ENCODE results near the gene PTPRG. TPM values are rescaled to one million over a fixed set of nuclear protein-coding genes. Genes with fewer than 3 reads are reported as not detected.

PTPRG gene
- total and polyA plus RNA-seq, 2 of the 13 experiments (the other 11 are each of a cell fraction or from before 2014, with no cell fraction given), result 8.0 to 25.3 TPM

GRCh38 chr3:61964566-61964965 lies 403.2 kb downstream of the PTPRG start:
- no peak overlapping the region for H3K4me3 ChIP-seq (replicated peaks in 1 of 3; ENCODE audit: insufficient read depth in 1 of 3, low read depth in 2 of 3, low read length in 3 of 3)
- BruUV-seq (replicated peaks), result no TSS peak
- ChIA-PET CTCF (ENCODE audit: low intra/inter-chr PET ratio, low total read pairs) (no interaction called here), POLR2A (no interaction called here)
- no peak overlapping the region for H2AFZ ChIP-seq (ENCODE audit: low read length)
- peaks cover 3% of the 10 kb centered on the region for H3K79me2 ChIP-seq (ENCODE audit: insufficient read depth, low read length)
- no peaks in the 10 kb centered on the region for H3K27me3 ChIP-seq (ENCODE audit: control insufficient read depth in 1 of 2, insufficient read depth in 2 of 2, low read length in 2 of 2)
- intact Hi-C loops (cut with micrococcal nuclease; ENCODE audit: unreplicated experiment) (no loop called here), in situ Hi-C loops (cut with HindIII; ENCODE audit: extremely low pct_ligation_motif_present, low pct_unique_long_range_greater_than_20kb) (no loop called here)
- no peaks in the 10 kb centered on the region for H3K36me3 ChIP-seq (replicated peaks in 1 of 2; ENCODE audit: control insufficient read depth in 1 of 2, insufficient read depth in 2 of 2, low read length in 2 of 2)
- H3K9ac ChIP-seq (ENCODE audit: insufficient read depth, low read depth, low read length), result no peak overlapping the region
- FAIRE-seq, result no peak
- TF ChIP-seq POLR2AphosphoS5 (IDR thresholded peaks at IDR 0.05; ENCODE audit: low read depth, low read length) (no peak), NR0B2 (CRISPR knock-in tag; IDR thresholded peaks at IDR 0.05) (no peak), SNAI1 (CRISPR knock-in tag; IDR thresholded peaks at IDR 0.05; ENCODE audit: borderline replicate concordance) (no peak), MEIS1 (CRISPR knock-in tag; IDR thresholded peaks at IDR 0.05; ENCODE audit: borderline replicate concordance) (no peak), CENPX (CRISPR knock-in tag; IDR thresholded peaks at IDR 0.05) (no peak), ZNF383 (CRISPR knock-in tag; IDR thresholded peaks at IDR 0.05; ENCODE audit: borderline replicate concordance) (no peak), PAF1 (CRISPR knock-in tag; IDR thresholded peaks at IDR 0.05) (no peak), CC2D1A (CRISPR knock-in tag; IDR thresholded peaks at IDR 0.05) (no peak), ESRRA (CRISPR knock-in tag; IDR thresholded peaks at IDR 0.05; ENCODE audit: low read depth) (no peak), NFIB (CRISPR knock-in tag; IDR thresholded peaks at IDR 0.05; ENCODE audit: borderline replicate concordance) (no peak), POLR2AphosphoS2 (IDR thresholded peaks at IDR 0.05; ENCODE audit: low read depth, low read length) (no peak), KAT8 (CRISPR knock-in tag; IDR thresholded peaks at IDR 0.05) (no peak), ZNF124 (CRISPR knock-in tag; IDR thresholded peaks at IDR 0.05) (no peak), HDAC2 (CRISPR knock-in tag; IDR thresholded peaks at IDR 0.05) (no peak), MATR3 (CRISPR knock-in tag; IDR thresholded peaks at IDR 0.05) (no peak), ZNF660 (CRISPR knock-in tag; IDR thresholded peaks at IDR 0.05; ENCODE audit: borderline replicate concordance, low read depth) (no peak)
- H3K4me1 ChIP-seq (ENCODE audit: insufficient read depth, low read length), result peaks cover 16% of the 10 kb centered on the region
- no peak overlapping the region for H3K27ac ChIP-seq (ENCODE audit: extremely low read length, insufficient read depth, low read length)
- no peaks in the 10 kb centered on the region for H3K9me3 ChIP-seq (ENCODE audit: low read length)
- WGBS (ENCODE audit: low lambda C conversion rate), result 96% methylated on average over 8 of the region's 8 CpGs
- DNase-seq (ENCODE audit: low spot score), result no peak
- no peak overlapping the region for H3K4me2 ChIP-seq (ENCODE audit: low read depth, low read length)
- H4K20me1 ChIP-seq (ENCODE audit: insufficient read depth, low read length), result peaks cover 6% of the 10 kb centered on the region; the same call in 1 of the 2 replicates
- ATAC-seq, result no peak

Data from HepG2 (cell line).